Neural cell (in vitro differentiated cells): ENCODE data around the gene ZC3H12A. TPM values are rescaled to one million over a fixed set of nuclear protein-coding genes. Genes with fewer than 3 reads are reported as not detected.

Experiments used
- H2AFZ ChIP-seq: fragments of 200-600, 300-800 bp; sonication (generic), shearing (Covaris generic); 2 replicates; pipeline ENCODE4 v1.6.0; 2014; ENCODE audit warnings: low read depth, mild to moderate bottlenecking, antibody characterized with exemption, low read length, moderate library complexity
- H3F3A ChIP-seq: fragments of 200-600 bp; shearing (Covaris generic); 2 replicates; pipeline ENCODE4 v1.6.1; 2016; ENCODE audit warnings: mild to moderate bottlenecking, moderate library complexity, mixed read lengths, antibody characterized with exemption, low read length; ENCODE audit not compliant: insufficient read depth, poor library complexity, severe bottlenecking
- H3K27ac ChIP-seq: fragments of 200-600, 300-800 bp; sonication (generic), shearing (Covaris generic); 2 replicates; pipeline ENCODE4 v1.5.1; 2014; ENCODE audit warnings: mild to moderate bottlenecking, low read length, moderate library complexity
- H3K27me3 ChIP-seq: fragments of 300-800, 200-600 bp; sonication (generic), shearing (Covaris generic); 2 replicates; pipeline ENCODE4 v1.6.0; 2014; ENCODE audit warnings: mild to moderate bottlenecking, low read depth, low read length, moderate library complexity; ENCODE audit not compliant: insufficient read depth
- H3K36me3 ChIP-seq: fragments of 300-800, 200-600 bp; sonication (generic), shearing (Covaris generic); 2 replicates; pipeline ENCODE4 v1.5.1; 2014; ENCODE audit warnings: mild to moderate bottlenecking, antibody characterized with exemption, low read length, moderate library complexity; ENCODE audit not compliant: insufficient read depth
- H3K4me2 ChIP-seq: fragments of 300-800, 200-600 bp; sonication (generic), shearing (Covaris generic); 2 replicates; pipeline ENCODE4 v1.6.0; 2014; ENCODE audit warnings: mild to moderate bottlenecking, low read length
- H3K4me3 ChIP-seq: fragments of 300-800, 200-600 bp; sonication (generic), shearing (Covaris generic); 2 replicates; pipeline ENCODE4 v1.5.1; 2014; ENCODE audit warnings: mild to moderate bottlenecking, low read length, moderate library complexity
- H3K79me2 ChIP-seq: fragments of 200-600 bp; shearing (Covaris generic); replicated peaks from 2 replicates; pipeline ENCODE4 v1.6.0; 2014; ENCODE audit warnings: mild to moderate bottlenecking, low read length, moderate library complexity; ENCODE audit not compliant: insufficient read depth
- H3K9ac ChIP-seq: fragments of 300-800, 200-600 bp; sonication (generic), shearing (Covaris generic); 2 replicates; pipeline ENCODE4 v1.6.1; 2016; ENCODE audit warnings: mild to moderate bottlenecking, low read length, mixed read lengths
- H3K9me2 ChIP-seq: fragments of 200-600 bp; shearing (Covaris generic); 2 replicates; pipeline ENCODE4 v1.6.1; 2016; ENCODE audit warnings: mild to moderate bottlenecking, low read length, mixed read lengths; ENCODE audit not compliant: insufficient read depth
- H3K9me3 ChIP-seq: fragments of 200-600, 300-800 bp; sonication (generic), shearing (Covaris generic); 2 replicates; pipeline ENCODE4 v1.6.1; 2016; ENCODE audit warnings: mild to moderate bottlenecking, mixed run types, low read length, moderate library complexity, mixed read lengths
- H4K20me1 ChIP-seq: fragments of 200-600 bp; shearing (Covaris generic); 2 replicates; pipeline ENCODE4 v1.6.1; 2016; ENCODE audit warnings: mild to moderate bottlenecking, mixed run types; ENCODE audit not compliant: insufficient read depth
- EP300 ChIP-seq: fragments of 450-650 bp; conservative IDR thresholded peaks from 2 replicates; pipeline ENCODE4 v1.6.1; 2014; ENCODE audit warnings: antibody characterized with exemption, mild to moderate bottlenecking, moderate library complexity; ENCODE audit not compliant: poor library complexity, severe bottlenecking
- EZH2 ChIP-seq: fragments of 200-600, 300-800 bp; shearing (Covaris generic), sonication (generic); IDR thresholded peaks from 2 replicates; pipeline ENCODE4 v1.6.1; 2014; ENCODE audit warnings: antibody characterized with exemption, low read length, borderline replicate concordance, mild to moderate bottlenecking; ENCODE audit not compliant: insufficient read depth, poor library complexity, severe bottlenecking
- MXI1 ChIP-seq: fragments of 450-650 bp; conservative IDR thresholded peaks from 2 replicates; pipeline ENCODE4 v1.6.1; 2014; ENCODE audit warnings: antibody characterized with exemption, mild to moderate bottlenecking; ENCODE audit not compliant: poor library complexity, severe bottlenecking
- POLR2AphosphoS5 ChIP-seq: IDR thresholded peaks from 2 replicates; pipeline ENCODE4 v1.6.1; 2012
- RAD21 ChIP-seq: fragments of 450-650 bp; conservative IDR thresholded peaks from 2 replicates; pipeline ENCODE4 v1.6.1; 2014; ENCODE audit warnings: antibody characterized with exemption, mild to moderate bottlenecking, moderate library complexity
- REST ChIP-seq: IDR thresholded peaks from 2 replicates; pipeline ENCODE4 v1.6.1; 2012; ENCODE audit warnings: borderline replicate concordance
- SMC3 ChIP-seq: fragments of 450-650 bp; conservative IDR thresholded peaks from 2 replicates; pipeline ENCODE4 v1.6.1; 2014; ENCODE audit warnings: antibody characterized with exemption, mild to moderate bottlenecking, moderate library complexity; ENCODE audit not compliant: poor library complexity
- TAF1 ChIP-seq: IDR thresholded peaks from 2 replicates; pipeline ENCODE4 v1.6.1; 2012; ENCODE audit warnings: low read depth
- polyA plus RNA-seq: library from polyadenylated mRNA; depleted of rRNA; stranded (reverse); fragments of >200 nt; gene quantifications from 2 replicates; pipeline ENCODE4 v1.2.3, GENCODE V29; 2014
- TF ChIP-seq, protein P1 (sequence below): fragments of 450-650 bp; IDR thresholded peaks from 2 replicates; pipeline ENCODE4 v1.5.1; 2014; ENCODE audit warnings: antibody characterized with exemption, mild to moderate bottlenecking, moderate library complexity; ENCODE audit not compliant: poor library complexity, severe bottlenecking

ZC3H12A gene
- polyA plus RNA-seq, 1 donor from 2014 or later = not detected

DNA sequence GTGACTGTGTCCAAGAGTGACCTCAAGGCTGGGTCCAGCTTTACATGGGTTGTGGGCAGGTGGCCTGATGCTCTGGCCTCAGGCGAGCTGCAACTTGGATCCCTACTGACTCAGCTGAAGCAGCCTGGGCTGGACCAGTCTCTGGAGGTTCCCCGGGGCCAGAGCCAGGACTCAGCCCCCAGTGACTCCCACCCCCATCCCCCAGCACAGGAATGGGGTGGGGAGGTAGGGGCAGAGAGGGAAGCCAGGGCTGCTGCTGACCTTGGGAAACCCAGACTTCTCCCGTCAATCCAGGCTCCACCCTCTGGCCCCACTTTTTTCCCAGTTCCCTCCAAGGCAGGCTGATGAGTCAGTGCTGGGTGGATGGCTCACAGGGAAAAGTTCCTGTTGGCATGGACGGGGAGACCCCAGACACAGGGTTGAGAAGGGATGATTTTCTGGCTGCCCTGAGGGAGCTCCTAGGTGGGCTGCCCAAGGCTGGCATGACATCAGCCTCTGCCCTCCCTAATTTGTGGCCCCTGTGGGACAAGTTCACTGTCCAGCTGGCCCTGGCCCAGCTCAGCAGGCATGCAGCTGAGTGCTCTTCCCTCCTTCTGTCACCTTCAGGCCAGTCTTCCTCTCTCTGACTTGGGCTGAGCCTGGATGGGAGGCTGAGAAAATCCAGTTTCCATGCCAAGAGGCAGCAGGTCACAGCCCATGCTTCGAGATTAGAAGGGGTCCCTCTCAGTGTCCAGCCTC, 2.2 kb downstream of the ZC3H12A start:
- no peak overlapping the region for H3K4me2 ChIP-seq
- H3K9ac ChIP-seq = no peak overlapping the region
- no peaks in the 10 kb centered on the region for H3K36me3 ChIP-seq
- no peaks in the 10 kb centered on the region for H4K20me1 ChIP-seq
- H3F3A ChIP-seq = no peaks in the 10 kb centered on the region
- H3K9me2 ChIP-seq = no peaks in the 10 kb centered on the region
- no peak overlapping the region for H3K27ac ChIP-seq
- H3K27me3 ChIP-seq = peaks cover 6% of the 10 kb centered on the region
- TF ChIP-seq TAF1 (no peak), REST (no peak), EZH2 (no peak), MXI1 (no peak), EP300 (no peak), RAD21 (no peak), SMC3 (no peak), POLR2AphosphoS5 (no peak)
- TF ChIP-seq, protein P1, sequence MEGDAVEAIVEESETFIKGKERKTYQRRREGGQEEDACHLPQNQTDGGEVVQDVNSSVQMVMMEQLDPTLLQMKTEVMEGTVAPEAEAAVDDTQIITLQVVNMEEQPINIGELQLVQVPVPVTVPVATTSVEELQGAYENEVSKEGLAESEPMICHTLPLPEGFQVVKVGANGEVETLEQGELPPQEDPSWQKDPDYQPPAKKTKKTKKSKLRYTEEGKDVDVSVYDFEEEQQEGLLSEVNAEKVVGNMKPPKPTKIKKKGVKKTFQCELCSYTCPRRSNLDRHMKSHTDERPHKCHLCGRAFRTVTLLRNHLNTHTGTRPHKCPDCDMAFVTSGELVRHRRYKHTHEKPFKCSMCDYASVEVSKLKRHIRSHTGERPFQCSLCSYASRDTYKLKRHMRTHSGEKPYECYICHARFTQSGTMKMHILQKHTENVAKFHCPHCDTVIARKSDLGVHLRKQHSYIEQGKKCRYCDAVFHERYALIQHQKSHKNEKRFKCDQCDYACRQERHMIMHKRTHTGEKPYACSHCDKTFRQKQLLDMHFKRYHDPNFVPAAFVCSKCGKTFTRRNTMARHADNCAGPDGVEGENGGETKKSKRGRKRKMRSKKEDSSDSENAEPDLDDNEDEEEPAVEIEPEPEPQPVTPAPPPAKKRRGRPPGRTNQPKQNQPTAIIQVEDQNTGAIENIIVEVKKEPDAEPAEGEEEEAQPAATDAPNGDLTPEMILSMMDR = no peak
- no peaks in the 10 kb centered on the region for H3K9me3 ChIP-seq
- H3K4me3 ChIP-seq = no peak overlapping the region
- no peaks in the 10 kb centered on the region for H3K79me2 ChIP-seq
- H2AFZ ChIP-seq = no peak overlapping the region

DNA sequence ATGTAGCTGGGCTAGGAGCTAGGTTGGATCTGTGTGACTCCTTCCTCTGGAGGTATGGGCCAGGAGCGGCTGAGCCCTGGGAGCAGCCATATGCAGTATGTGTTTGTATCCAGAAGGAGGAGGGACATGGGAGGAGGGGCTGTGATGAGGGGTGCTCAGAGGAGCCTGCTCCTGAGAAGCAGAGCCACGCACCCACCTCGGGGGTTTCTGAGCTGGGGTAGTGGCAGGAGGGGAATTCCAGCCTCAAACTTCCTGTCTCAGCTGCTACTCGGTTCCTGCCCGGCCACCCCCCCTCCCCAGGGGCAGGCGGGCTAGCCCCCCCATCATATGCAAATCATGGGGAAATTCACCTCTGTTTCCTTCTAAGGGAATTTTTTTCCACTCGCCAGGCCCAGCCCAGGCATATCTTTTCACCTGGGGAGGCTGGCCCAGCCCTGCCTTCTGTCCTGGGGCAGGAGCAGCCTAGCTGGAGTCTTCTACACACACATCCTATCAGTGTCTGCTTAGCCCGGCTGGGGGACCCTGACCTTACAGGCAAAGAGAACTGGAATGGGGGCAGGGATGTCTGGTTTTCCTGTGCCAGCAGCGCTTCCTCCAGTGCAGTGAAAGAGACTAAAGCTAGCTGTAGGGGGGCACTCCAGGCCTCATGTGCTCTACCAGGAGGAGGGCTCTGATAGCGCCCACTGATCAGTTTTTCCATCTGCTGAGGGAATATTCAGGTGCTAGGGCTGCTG, 3.0 kb downstream of the ZC3H12A start:
- H4K20me1 ChIP-seq = no peaks in the 10 kb centered on the region
- TF ChIP-seq EP300 (no peak), EZH2 (no peak), TAF1 (no peak)
- no peaks in the 10 kb centered on the region for H3K9me3 ChIP-seq
- H3F3A ChIP-seq = no peaks in the 10 kb centered on the region
- no peaks in the 10 kb centered on the region for H3K36me3 ChIP-seq
- H3K27me3 ChIP-seq = peaks cover 6% of the 10 kb centered on the region
- no peak overlapping the region for H2AFZ ChIP-seq
- H3K9me2 ChIP-seq = no peaks in the 10 kb centered on the region
- no peak overlapping the region for H3K4me2 ChIP-seq
- no peak overlapping the region for H3K27ac ChIP-seq
- peak overlapping the region; percentile 5 for H3K9ac ChIP-seq
- H3K4me3 ChIP-seq = no peak overlapping the region
- no peaks in the 10 kb centered on the region for H3K79me2 ChIP-seq
